KMS-11 (cell line): ENCODE data around the gene TCEAL7.
A peak's percentile ranks its signal among the peaks of the same experiment; 100 is the strongest.
"Not testable (repeated sequence)": the region's sequence is repeated elsewhere in the genome, so short reads cannot be mapped to it uniquely, and the experiment has no call there.

ENCODE experiments used
- H2AFZ ChIP-seq: fragments of 200-600 bp; sonication (generic); 2 replicates; pipeline ENCODE4 v1.6.1; 2016; ENCODE audit warnings: antibody characterized with exemption, mixed run types, low read depth
- H3K27ac ChIP-seq: fragments of 200-600 bp; sonication (generic); 2 replicates; pipeline ENCODE4 v1.6.1; 2016; ENCODE audit warnings: mild to moderate bottlenecking, mixed run types
- H3K27me3 ChIP-seq: fragments of 200-600 bp; sonication (generic); 2 replicates; pipeline ENCODE4 v1.6.1; 2017; ENCODE audit warnings: mild to moderate bottlenecking, low read depth, mixed run types, moderate library complexity; ENCODE audit not compliant: insufficient read depth
- H3K36me3 ChIP-seq: fragments of 200-600 bp; sonication (generic); 2 replicates; pipeline ENCODE4 v1.6.1; 2017; ENCODE audit warnings: mild to moderate bottlenecking, mixed run types; ENCODE audit not compliant: insufficient read depth
- H3K4me1 ChIP-seq: fragments of 200-600 bp; sonication (generic); 2 replicates; pipeline ENCODE4 v1.6.1; 2016; ENCODE audit warnings: mild to moderate bottlenecking, low read depth, mixed run types; ENCODE audit not compliant: poor library complexity, severe bottlenecking
- H3K4me2 ChIP-seq: fragments of 200-600 bp; sonication (generic); 2 replicates; pipeline ENCODE4 v1.7.0; 2016; ENCODE audit warnings: mild to moderate bottlenecking, mixed run types
- H3K4me3 ChIP-seq: fragments of 200-600 bp; sonication (generic); IDR thresholded peaks from 2 replicates; pipeline ENCODE4 v1.6.1; 2017; ENCODE audit warnings: low read depth, low read length, mixed read lengths; ENCODE audit not compliant: insufficient read depth
- H3K79me2 ChIP-seq: fragments of 200-600 bp; sonication (generic); 2 replicates; pipeline ENCODE4 v1.6.1; 2016; ENCODE audit warnings: low read depth, mixed run types; ENCODE audit not compliant: insufficient read depth
- H3K9ac ChIP-seq: fragments of 200-600 bp; sonication (generic); 2 replicates; pipeline ENCODE4 v1.6.1; 2016; ENCODE audit warnings: mild to moderate bottlenecking, mixed run types
- H4K20me1 ChIP-seq: fragments of 200-600 bp; sonication (generic); 2 replicates; pipeline ENCODE4 v1.6.1; 2016; ENCODE audit warnings: mild to moderate bottlenecking, mixed run types; ENCODE audit not compliant: insufficient read depth
- CTCF ChIP-seq: fragments of 200-600 bp; sonication (generic); conservative IDR thresholded peaks from 2 replicates; pipeline ENCODE4 v1.6.1; 2017; ENCODE audit warnings: low read depth, mild to moderate bottlenecking, antibody characterized with exemption, low read length, moderate library complexity, mixed read lengths

TCEAL7 gene, protein sequence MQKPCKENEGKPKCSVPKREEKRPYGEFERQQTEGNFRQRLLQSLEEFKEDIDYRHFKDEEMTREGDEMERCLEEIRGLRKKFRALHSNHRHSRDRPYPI

DNA sequence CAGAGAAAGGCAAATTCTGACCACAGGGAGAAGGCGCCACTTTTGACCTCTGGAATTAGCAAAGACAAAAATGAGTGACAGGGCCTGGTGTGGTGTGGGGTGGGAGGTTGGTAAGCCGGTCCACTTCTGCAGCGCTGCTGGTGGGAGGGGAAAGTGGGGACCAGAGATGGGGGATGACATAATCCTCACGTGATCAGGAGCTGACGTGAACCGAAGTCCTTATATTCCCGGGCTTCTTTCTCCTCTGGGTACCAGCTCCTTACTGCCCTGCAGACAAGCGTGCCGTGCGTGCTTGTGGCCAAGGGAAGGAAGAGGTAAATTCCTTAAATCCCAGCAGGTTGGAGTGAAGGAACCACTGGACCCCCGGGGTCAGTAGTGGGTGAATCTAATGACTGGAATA lies at the start of gene TCEAL7:
TSS of gene TCEAL7 (plus strand) at position 249 of the 400 bp plus-strand sequence. CDS start 1,165 bp downstream, outside the sequence.
- no peaks in the 10 kb centered on the region for H3K27me3 ChIP-seq
- H3K79me2 ChIP-seq = no peaks in the 10 kb centered on the region
- H3K27ac ChIP-seq = no peak within 1 kb of the TSS
- no peak for TF ChIP-seq CTCF
- no peaks in the 10 kb centered on the region for H3K36me3 ChIP-seq
- no peak within 1 kb of the TSS for H3K9ac ChIP-seq
- H4K20me1 ChIP-seq = no peaks in the 10 kb centered on the region
- no peak within 1 kb of the TSS for H2AFZ ChIP-seq
- no peak within 1 kb of the TSS for H3K4me3 ChIP-seq
- no peak within 1 kb of the TSS for H3K4me2 ChIP-seq
- H3K4me1 ChIP-seq = no peaks in the 10 kb centered on the region

DNA sequence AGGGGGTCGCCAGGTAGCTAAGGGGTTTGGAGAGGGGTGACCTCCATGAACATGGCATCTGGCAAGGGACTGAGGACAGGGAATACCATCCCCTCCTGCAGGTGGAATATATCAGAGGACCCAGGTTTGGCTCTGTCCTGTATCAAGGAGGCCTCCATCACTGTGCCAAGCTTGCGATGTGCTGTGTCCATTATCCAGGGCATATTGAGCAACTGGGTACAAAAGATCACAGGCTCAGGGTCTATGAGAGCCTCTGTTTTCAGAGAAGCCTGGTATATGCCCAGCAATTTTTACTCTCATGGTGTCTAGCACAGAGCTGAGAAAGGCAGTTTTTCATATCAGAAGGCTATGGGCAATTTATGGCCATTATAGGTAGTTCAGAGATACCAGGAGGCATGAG lies 36.9 kb upstream of the TCEAL7 start:
- no peak overlapping the region for H2AFZ ChIP-seq
- no peaks in the 10 kb centered on the region for H3K79me2 ChIP-seq
- H3K9ac ChIP-seq = no peak overlapping the region
- TF ChIP-seq CTCF = no peak
- H3K27ac ChIP-seq = no peak overlapping the region
- no peaks in the 10 kb centered on the region for H3K27me3 ChIP-seq
- no peak overlapping the region for H3K4me3 ChIP-seq
- H3K4me2 ChIP-seq = no peak overlapping the region
- H4K20me1 ChIP-seq = no peaks in the 10 kb centered on the region
- no peaks in the 10 kb centered on the region for H3K36me3 ChIP-seq
- H3K4me1 ChIP-seq = no peaks in the 10 kb centered on the region

DNA sequence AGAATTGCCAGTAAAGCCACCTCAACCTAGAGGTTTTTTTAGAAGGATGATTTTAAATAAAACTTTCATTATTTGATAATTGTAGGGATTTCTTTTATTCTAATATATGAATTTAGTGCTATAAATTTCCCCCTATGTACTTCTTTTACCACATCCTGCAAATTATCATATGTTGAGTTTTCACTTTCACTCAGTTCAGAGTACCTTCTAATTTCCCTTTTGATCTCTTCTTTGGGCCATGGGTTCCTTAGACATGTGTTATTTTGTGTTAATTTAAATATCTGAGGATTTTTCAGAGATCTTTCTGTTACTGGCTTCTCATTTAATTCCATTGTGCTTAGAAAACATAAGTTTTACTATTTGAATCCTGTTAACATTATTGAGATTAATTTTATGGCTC lies 25.3 kb upstream of the TCEAL7 start:
- TF ChIP-seq CTCF = no peak
- Histone ChIP-seq H3K4me1 (no peaks in the 10 kb centered on the region), H4K20me1 (no peaks in the 10 kb centered on the region), H3K4me2 (no peak overlapping the region), H3K4me3 (no peak overlapping the region), H3K79me2 (no peaks in the 10 kb centered on the region), H3K27me3 (no peaks in the 10 kb centered on the region), H2AFZ (no peak overlapping the region), H3K36me3 (no peaks in the 10 kb centered on the region), H3K27ac (no peak overlapping the region), H3K9ac (no peak overlapping the region)

DNA sequence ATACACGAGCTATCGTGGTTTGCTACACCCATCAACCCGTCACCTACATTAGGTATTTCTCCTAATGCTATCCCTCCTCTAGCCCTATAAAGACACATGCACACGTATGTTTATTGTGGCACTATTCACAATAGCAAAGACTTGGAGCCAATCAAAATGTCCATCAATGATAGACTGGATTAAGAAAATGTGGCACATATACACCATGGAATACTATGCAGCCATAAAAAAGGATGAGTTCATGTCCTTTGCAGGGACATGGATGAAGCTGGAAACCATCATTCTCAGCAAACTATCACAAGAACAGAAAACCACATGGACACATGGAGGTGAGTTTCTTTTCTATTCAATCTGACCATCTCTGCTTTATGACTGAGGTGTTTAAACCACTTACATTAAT lies 24.4 kb upstream of the TCEAL7 start:
- not testable (repeated sequence) for H4K20me1 ChIP-seq, H3K36me3 ChIP-seq, H3K4me1 ChIP-seq, H3K27ac ChIP-seq, H3K4me3 ChIP-seq, H3K27me3 ChIP-seq, H2AFZ ChIP-seq, H3K4me2 ChIP-seq, H3K9ac ChIP-seq, H3K79me2 ChIP-seq

DNA sequence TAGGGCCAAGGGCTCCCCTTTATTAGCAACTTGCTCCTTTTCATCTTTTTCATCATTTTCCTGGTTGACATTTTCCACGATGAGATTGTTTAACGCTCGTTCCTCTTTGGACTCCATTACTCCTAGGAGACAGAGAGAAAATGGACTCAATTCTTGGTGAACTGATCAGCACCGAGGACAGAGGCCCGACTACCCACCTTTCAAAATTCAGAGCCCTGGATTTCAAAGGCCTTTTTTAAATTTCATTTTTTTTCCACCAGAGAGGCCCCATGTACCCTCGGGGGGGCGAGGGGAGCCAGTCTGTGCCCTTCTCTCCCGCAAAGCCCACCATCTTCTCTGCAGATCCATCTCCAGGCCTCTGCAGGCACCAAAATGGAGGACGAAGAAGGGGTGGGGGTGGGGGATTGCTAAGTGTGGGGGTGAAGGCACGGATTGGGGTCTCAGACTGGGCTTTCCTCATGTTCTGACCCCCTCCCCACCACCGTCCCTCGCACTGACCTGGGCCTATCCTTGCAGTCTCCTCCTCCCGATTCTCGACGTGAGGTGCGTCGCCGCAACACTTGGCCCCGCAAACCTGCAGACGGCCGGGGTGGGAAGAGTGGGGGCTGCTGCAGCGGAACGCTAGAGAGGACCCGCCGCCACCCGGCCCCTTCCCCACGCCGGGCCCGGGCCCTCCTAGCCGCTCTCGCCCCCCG lies 20.0 kb upstream of the TCEAL7 start:
- H3K9ac ChIP-seq = peak overlapping the region; percentile 71; the same call in 1 of the 2 replicates
- no peaks in the 10 kb centered on the region for H4K20me1 ChIP-seq
- H3K36me3 ChIP-seq = no peaks in the 10 kb centered on the region
- H3K79me2 ChIP-seq = no peaks in the 10 kb centered on the region
- no peak for TF ChIP-seq CTCF
- H3K27ac ChIP-seq = no peak overlapping the region
- H3K4me3 ChIP-seq = no peak overlapping the region
- H3K4me1 ChIP-seq = peaks cover 6% of the 10 kb centered on the region
- no peaks in the 10 kb centered on the region for H3K27me3 ChIP-seq
- no peak overlapping the region; the same call in 1 of the 2 replicates for H3K4me2 ChIP-seq
- H2AFZ ChIP-seq = peak overlapping the region; percentile 82
